Frontal cortex (tissue), 4 donors: ENCODE results near the gene PNKD. TPM values are rescaled to one million over a fixed set of nuclear protein-coding genes. Genes with fewer than 3 reads are reported as not detected.

Source experiments
- DNase-seq, 2 donors: peaks; one replicate each; pipeline ENCODE4 v3.0.0; 2012; ENCODE audit warnings: low spot score in 2 of 2
- FAIRE-seq: peaks from 2 replicates; lab custom pipeline; 2012; peaks lifted over from hg19 to GRCh38; lab: Jason Lieb, UNC
- total RNA-seq: library from RNA; depleted of rRNA; stranded (reverse); fragments of >200 nt; gene quantifications from one replicate; pipeline ENCODE4 v1.2.3, GENCODE V29; 2014
- donor health status: control.
- donor health status: control.
- donor health status: control.

The PNKD gene
- total RNA-seq, 1 donor from 2014 or later, result 15.1 TPM

DNA sequence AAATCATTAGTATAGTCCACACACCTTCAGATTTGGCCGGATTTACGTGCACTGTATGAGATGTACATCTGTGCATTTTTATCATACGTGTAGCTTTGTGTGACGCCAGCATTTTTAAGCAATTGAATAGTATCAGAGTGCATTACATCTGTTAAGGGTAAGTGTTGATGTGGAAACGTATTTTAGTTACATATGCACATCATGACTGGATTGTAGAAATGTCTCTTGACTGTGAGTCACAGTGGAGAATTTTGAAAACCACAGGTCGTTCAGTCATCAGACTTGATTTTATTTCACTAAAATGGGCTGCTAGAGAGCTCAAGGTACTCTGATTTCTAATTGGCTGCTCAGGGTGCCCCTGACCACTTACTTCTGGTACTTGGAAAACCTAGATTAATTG, 14.9 kb upstream of the PNKD start:
- DNase-seq (no peak), FAIRE-seq (no peak)

GRCh38 chr2:218256612-218257350, 13.5 kb upstream of the PNKD start:
- DNase-seq (no peak), FAIRE-seq (no peak)

DNA sequence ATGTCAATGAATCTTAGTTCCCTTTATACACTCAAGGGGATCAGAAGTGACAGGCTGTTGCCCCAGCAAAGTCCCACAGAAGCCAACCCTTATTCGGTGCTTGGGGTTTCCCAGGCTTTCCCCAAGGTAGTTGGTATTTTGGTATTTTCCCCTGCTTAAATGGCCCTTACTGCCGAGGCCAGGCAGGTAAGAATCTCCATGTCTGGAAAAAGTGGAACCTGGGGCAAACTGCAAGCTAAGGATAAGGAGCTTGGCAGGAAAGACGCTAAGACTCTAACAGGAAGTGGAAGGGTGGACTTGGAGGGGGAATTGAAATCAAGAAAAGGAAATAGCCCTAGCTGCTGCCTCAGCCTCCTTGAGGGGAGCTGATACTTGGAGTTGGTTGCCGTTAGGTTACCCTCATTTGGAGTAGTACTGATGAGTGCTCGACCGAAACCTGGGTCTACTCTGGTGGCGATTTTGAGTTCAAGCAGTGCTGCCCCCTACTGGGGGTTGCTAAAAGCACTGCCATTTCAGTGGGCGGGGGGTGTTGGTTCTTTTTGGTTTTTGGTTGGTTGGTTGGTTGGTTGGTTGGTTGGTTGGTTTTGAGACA, 12.8 kb upstream of the PNKD start:
- no peak for FAIRE-seq
- DNase-seq, result no peak

GRCh38 chr2:218259099-218259961, 11.0 kb upstream of the PNKD start:
- FAIRE-seq (no peak), DNase-seq (peak in 1 of 2 donors; percentile 53)

DNA sequence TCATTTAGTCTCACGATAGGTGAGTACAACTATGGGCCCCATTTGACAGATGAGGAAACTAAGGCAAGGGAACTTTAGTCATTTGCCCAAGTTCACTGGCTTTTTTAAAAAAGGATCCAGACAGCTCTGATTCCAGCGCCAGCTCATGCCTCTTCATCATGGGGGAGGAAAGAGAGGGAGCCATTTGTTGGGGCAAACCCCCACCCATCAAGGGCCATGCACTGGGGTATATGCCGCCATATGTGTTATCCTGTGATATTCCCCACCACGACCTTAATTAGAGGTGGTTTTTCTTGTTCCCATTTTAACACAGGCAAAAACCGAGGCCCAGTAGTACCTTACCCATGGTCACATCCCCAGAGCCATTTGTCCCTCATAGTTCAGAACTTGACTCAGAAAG, 10.2 kb upstream of the PNKD start:
- no peak for FAIRE-seq
- no peak for DNase-seq

GRCh38 chr2:218260742-218261422, 9.4 kb upstream of the PNKD start, which contains the start of gene GPBAR1:
GPBAR1 (plus strand) TSS chr2:218261015; CDS start chr2:218262725, 1,710 bp downstream.
- DNase-seq, result no peak
- no peak for FAIRE-seq

DNA sequence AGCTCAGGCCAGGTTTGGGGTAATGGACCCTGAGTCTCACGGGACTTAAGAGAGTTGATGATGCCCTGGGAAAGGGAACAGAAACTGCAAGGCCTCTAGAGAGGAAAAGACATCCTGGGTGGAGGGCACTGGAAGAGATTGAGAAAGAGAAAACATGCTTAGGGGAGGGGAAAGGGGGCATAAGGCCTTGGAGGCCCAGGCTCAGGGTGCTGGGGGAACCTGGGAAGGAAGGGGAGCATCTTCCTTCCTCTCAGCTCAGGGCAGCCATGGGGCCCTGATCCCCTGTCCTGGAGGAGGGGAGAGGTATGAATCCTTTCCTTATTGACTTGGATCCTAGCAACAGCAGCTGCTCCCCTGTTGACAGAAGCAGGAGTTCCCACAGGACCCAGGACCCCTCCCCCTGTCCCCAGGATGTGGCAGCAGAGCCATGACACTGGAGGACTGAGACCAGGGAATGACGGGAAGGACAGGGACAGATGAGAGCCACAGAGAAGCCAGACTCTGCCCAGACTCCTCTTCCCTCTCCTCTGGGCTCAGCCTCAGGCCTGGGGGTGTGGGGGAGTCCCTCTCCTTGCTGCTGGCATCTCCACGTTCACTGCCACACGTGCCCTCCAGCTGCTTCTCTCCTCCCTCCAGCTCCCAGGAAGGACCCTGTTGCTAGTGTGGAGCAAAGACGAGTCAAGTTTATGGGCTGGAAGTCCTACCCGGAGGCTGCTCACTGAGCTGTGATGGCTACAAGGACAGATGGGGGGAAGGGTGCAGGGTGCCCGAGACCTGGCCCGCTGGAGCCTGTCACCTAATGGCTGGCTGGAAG, 8.7 kb upstream of the PNKD start:
- DNase-seq, result no peak
- no peak for FAIRE-seq

DNA sequence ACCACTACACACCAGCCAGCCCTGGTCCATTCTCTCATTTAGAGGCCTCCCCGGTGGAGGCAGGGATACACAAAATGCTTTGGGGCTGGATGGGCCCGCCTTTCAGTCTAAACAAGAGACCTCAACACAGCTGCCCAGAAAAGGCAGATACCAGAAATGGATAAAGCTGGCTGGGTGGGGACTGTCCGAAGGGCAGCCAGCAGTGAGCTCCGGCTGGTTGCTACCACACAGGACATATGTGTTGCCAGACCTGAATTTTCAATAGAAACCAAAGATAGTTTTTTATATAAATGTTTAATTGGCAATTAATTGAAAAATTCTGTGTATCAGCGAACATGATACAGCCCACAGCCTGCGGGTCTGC, 8.1 kb upstream of the PNKD start:
- no peak for FAIRE-seq
- DNase-seq, result no peak

DNA sequence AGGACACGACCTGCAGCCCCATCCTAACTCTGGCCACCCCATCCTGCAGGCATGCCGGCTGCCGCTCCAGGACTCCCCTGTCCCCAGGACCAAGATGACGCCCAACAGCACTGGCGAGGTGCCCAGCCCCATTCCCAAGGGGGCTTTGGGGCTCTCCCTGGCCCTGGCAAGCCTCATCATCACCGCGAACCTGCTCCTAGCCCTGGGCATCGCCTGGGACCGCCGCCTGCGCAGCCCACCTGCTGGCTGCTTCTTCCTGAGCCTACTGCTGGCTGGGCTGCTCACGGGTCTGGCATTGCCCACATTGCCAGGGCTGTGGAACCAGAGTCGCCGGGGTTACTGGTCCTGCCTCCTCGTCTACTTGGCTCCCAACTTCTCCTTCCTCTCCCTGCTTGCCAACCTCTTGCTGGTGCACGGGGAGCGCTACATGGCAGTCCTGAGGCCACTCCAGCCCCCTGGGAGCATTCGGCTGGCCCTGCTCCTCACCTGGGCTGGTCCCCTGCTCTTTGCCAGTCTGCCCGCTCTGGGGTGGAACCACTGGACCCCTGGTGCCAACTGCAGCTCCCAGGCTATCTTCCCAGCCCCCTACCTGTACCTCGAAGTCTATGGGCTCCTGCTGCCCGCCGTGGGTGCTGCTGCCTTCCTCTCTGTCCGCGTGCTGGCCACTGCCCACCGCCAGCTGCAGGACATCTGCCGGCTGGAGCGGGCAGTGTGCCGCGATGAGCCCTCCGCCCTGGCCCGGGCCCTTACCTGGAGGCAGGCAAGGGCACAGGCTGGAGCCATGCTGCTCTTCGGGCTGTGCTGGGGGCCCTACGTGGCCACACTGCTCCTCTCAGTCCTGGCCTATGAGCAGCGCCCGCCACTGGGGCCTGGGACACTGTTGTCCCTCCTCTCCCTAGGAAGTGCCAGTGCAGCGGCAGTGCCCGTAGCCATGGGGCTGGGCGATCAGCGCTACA, 7.4 kb upstream of the PNKD start:
- no peak for DNase-seq
- no peak for FAIRE-seq

DNA sequence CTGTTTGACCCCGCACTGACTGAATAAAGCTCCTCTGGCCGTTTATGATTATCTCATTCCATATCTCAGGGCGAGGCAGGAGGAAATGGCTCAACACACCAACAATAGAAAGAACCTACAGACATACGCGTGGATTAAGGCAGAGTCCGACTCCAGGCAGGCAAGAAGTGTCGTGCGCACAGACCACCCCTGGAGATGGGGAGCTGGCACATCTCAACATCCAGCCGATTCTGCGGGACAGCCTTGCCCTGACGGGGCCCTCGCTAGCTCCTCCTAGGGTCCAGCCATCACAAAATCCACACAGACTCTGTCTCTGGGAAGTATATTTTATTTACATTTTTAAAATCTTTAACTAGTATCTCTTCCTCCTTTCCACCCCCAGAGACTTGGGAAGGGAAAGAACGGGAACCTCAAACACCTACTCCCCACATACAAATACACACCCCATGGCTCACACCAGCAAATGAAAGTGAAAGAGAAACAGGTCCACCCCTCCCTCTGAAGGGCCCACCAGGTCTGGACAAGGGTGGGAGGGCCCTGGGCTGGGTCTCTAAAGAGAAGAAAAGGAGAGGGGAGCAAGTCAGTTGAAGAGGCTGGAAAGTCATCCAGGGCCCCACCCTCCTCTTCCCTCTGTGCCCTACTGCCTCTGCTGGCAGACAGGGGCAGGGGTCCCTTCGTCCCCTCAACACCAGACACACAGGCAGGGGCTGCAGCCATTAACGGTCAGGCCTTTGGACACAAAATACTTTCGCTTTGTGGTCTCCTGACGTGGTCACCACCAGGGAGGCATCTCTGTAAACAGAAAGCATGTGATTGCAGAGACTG, 6.3 kb upstream of the PNKD start:
- FAIRE-seq (no peak), DNase-seq (no peak)

GRCh38 chr2:218264773-218265561, 5.4 kb upstream of the PNKD start:
- no peak for FAIRE-seq
- DNase-seq, result no peak

GRCh38 chr2:218265626-218266025, 4.7 kb upstream of the PNKD start:
- no peak for DNase-seq
- no peak for FAIRE-seq

DNA sequence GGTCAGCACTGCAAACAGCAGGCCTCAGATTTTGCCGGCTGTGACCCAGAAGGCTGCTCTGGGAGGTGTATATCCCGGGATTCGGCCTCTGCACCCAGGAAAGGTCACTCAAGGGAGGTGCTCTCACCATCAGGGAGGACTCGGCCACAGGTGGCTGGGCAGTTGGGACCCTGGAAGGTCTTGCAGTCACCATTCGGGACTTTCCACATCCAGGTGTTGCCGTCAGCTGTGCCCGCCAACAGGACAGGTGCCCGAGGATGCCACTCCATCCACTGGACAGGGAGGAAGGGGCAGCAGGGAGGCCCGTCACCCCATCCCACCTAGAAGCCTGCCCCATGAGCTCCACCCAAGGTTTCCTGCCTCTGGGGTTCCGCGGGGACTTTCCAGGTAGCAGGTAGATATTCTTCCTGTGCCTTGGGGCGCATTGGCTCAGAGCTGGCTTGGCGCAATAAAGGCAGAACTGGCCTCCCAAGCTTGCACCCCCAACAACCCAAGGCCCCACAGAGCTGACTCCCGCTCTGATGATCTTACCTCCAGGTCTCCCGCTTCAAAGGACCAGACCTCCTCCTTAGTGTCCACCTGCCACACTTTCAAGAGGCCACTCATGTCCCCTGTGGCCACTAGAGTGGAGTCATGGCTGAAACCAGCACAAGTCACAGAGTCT, 3.9 kb upstream of the PNKD start:
- no peak for DNase-seq
- no peak for FAIRE-seq

DNA sequence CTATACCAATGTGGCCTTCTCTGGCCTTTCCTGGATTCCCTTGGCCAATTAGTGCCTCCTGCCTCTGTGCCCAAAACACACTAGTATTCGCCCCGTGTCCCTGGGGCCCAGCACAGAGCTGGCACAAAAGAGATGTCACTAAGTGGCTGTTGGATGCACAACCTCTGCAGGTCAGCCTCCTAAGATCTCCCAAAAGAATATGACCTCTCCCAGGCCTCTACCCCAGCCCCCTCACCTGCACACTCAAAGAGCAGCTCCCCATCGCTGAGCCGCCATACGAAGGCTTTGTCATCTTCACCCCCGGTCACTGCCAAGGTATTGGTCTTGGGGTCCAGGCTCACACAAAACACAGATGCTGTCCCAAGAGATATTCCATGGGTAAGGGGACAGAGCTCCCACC, 3.1 kb upstream of the PNKD start:
- no peak for DNase-seq

DNA sequence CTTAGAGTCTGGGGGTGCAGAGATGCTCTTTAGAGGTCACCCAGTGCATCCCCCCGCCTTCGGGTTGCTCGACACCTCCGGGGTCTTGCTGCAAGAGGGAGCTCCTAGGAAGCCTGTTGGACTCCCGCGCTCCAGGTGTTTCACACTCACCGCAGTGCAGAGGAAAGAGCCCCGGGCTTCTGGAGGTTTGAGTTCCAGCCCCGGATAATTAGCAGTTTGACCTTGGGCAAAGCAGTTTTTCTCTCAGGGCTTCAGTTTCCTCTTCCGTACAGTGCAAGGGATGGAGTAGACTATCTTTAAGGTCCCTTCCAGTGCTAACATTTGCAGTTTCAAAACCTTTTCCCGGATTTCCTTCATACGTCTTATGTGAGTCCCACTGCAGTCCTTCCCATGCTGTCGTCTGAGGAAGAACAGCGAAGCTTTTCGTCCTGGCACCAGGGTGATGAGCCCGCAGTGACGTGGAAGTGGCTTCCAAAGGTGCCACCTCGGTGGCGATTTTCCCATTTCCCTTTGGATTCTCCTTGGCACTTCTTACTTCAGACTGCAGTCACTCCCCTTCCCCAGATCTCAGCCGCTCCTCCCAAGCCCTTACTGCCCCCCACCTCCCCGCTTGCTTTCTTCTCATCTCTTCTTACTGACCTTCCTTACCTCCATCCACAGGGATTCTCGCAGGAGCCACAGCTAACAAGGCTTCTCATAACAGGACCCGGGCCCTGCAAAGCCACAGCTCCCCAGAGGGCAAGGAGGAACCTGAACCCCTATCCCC, 585 bp downstream of the PNKD start:
- DNase-seq (no peak), FAIRE-seq (no peak)

More for the DNA sequence above, 3.1 kb upstream of the PNKD start:
- FAIRE-seq, result no peak

GRCh38 chr2:218271487-218271797, 1.1 kb downstream of the PNKD start:
- no peak for DNase-seq
- no peak for FAIRE-seq
